ENCODE results near the gene TNRC6A.

- no peak for TF ChIP-seq CTCF (IDR thresholded peaks at IDR 0.05; ENCODE audit: low read depth, low read length)
- no peak for TF ChIP-seq EZH2phosphoT487 (IDR thresholded peaks at IDR 0.05; ENCODE audit: low read depth)
Observed at GRCh38 chr16:24766057-24766456, 36.6 kb downstream of the TNRC6A start.
